B cell (primary cell): ENCODE data around the gene COMT. TPM values are rescaled to one million over a fixed set of nuclear protein-coding genes. Genes with fewer than 3 reads are reported as not detected.

Source experiments
- ATAC-seq: fragments of 200-7000 bp; cut with Tn5 transposase; one replicate; pipeline ENCODE4 v1.10.0; 2021; ENCODE audit warnings: low read depth, mild to moderate bottlenecking, moderate number of reproducible peaks, moderate library complexity
- CTCF ChIA-PET: fragments of 350-600 bp; sonication (Branson Sonifier 250); formaldehyde crosslinking; loops from one replicate; lab custom pipeline; 2021; ENCODE audit warnings: antibody characterized with exemption, inconsistent platforms; lab: Charles Lee
- POLR2A ChIA-PET: fragments of 350-600 bp; sonication (Branson Sonifier 250); formaldehyde crosslinking; loops from one replicate; lab custom pipeline; 2021; ENCODE audit warnings: antibody characterized with exemption; lab: Charles Lee
- DNase-seq: peaks from one replicate; pipeline ENCODE4 v3.0.0; 2013
- H2AFZ ChIP-seq: 2 replicates; pipeline ENCODE4 v1.6.1; 2012; ENCODE audit warnings: mild to moderate bottlenecking, low read depth, low read length; ENCODE audit not compliant: insufficient read depth, poor library complexity, severe bottlenecking
- H3K27ac ChIP-seq, 2 donors: 1 replicate in 1 of 2; 2 replicates in 1 of 2; pipeline ENCODE4 v1.5.1; 2012 to 2013; ENCODE audit warnings: low read length in 2 of 2, mild to moderate bottlenecking in 2 of 2, moderate library complexity in 1 of 2
- H3K27me3 ChIP-seq, 4 experiments: fragments of 200-600 bp in 1 of 4; sonication (generic) in 1 of 4; replicated peaks in 1 of 4; 1 replicate in 2 of 4; 2 replicates in 2 of 4; pipeline versions ENCODE4 v1.6.1 to v1.7.0; 2013 to 2016; ENCODE audit warnings: low read length in 3 of 4, mild to moderate bottlenecking in 2 of 4, mixed read lengths in 1 of 4, moderate library complexity in 1 of 4; ENCODE audit not compliant: insufficient read depth in 4 of 4, control insufficient read depth in 3 of 4; ENCODE audit errors: control extremely low read depth in 1 of 4
- H3K36me3 ChIP-seq, 2 experiments: replicated peaks in 1 of 2; 1 replicate in 1 of 2; 2 replicates in 1 of 2; pipeline versions ENCODE4 v1.6.1 to v1.7.1; 2013; ENCODE audit warnings: low read length in 1 of 2; ENCODE audit not compliant: insufficient read depth in 2 of 2, control insufficient read depth in 1 of 2; ENCODE audit errors: control extremely low read depth in 1 of 2, extremely low read depth in 1 of 2
- H3K4me1 ChIP-seq, 2 donors: fragments of 200-600 bp in 1 of 2; sonication (generic) in 1 of 2; 1 replicate in 1 of 2; 2 replicates in 1 of 2; pipeline versions ENCODE4 v1.5.1 to v1.6.1; 2013 to 2017; ENCODE audit warnings: low read length in 2 of 2; ENCODE audit not compliant: control insufficient read depth in 2 of 2, insufficient read depth in 2 of 2
- H3K4me2 ChIP-seq: replicated peaks from 2 replicates; pipeline ENCODE3; 2012; ENCODE audit warnings: mild to moderate bottlenecking, low read depth, low read length; ENCODE audit not compliant: poor library complexity, severe bottlenecking
- H3K4me3 ChIP-seq, 5 experiments: fragments of 200-600 bp in 1 of 5; sonication (generic) in 1 of 5; 1 replicate in 3 of 5; 2 replicates in 2 of 5; pipeline versions ENCODE4 v1.5.1 to v1.7.0; 2011 to 2016; ENCODE audit warnings: low read length in 4 of 5, mild to moderate bottlenecking in 4 of 5, low read depth in 2 of 5, control low read depth in 1 of 5, moderate library complexity in 1 of 5; ENCODE audit not compliant: insufficient read depth in 1 of 5; ENCODE audit errors: control extremely low read depth in 1 of 5, extremely low read depth in 1 of 5
- H3K79me2 ChIP-seq: fragments of 200-600 bp; sonication (generic); one replicate; pipeline ENCODE4 v1.6.0; 2016; ENCODE audit warnings: low read length; ENCODE audit not compliant: control insufficient read depth, insufficient read depth
- H3K9ac ChIP-seq: fragments of 200-600 bp; sonication (generic); 2 replicates; pipeline ENCODE4 v1.6.1; 2017; ENCODE audit warnings: mild to moderate bottlenecking, low read length, moderate library complexity
- H3K9me3 ChIP-seq, 3 donors: one replicate each; pipeline versions ENCODE4 v1.6.1 to v1.7.1; 2013; ENCODE audit warnings: low read length in 2 of 3; ENCODE audit not compliant: control insufficient read depth in 2 of 3, insufficient read depth in 1 of 3; ENCODE audit errors: control extremely low read depth in 1 of 3
- H4K20me1 ChIP-seq: 2 replicates; pipeline ENCODE4 v1.6.0; 2012; ENCODE audit warnings: mild to moderate bottlenecking, low read length; ENCODE audit not compliant: insufficient read depth, control insufficient read depth, poor library complexity, severe bottlenecking
- H3K27ac Mint-ChIP-seq: one replicate; pipeline ENCODE4 v1.8.0; 2021; ENCODE audit warnings: mixed read lengths
- H3K27me3 Mint-ChIP-seq: one replicate; pipeline ENCODE4 v1.8.0; 2021; ENCODE audit warnings: mixed read lengths
- H3K4me1 Mint-ChIP-seq: one replicate; pipeline ENCODE4 v1.8.0; 2021; ENCODE audit warnings: mixed read lengths
- H3K4me3 Mint-ChIP-seq: one replicate; pipeline ENCODE4 v1.8.0; 2021; ENCODE audit warnings: mixed read lengths
- H3K9me3 Mint-ChIP-seq: one replicate; pipeline ENCODE4 v1.8.0; 2022; ENCODE audit warnings: mixed read lengths; ENCODE audit not compliant: insufficient read depth
- EZH2 ChIP-seq: IDR thresholded peaks from 2 replicates; pipeline ENCODE4 v1.6.1; 2012; ENCODE audit warnings: borderline replicate concordance, low read depth, mild to moderate bottlenecking, moderate library complexity, low read length; ENCODE audit not compliant: insufficient read depth, poor library complexity, severe bottlenecking
- WGBS: methylation state at CpG from one replicate; pipeline ENCODE4 v1.1.5; 2013; ENCODE audit warnings: missing lambda C conversion rate; ENCODE audit not compliant: insufficient coverage; 5-methylcytosine and 5-hydroxymethylcytosine counted together
- intact Hi-C: fragments of 100-400 bp; cut with micrococcal nuclease; formaldehyde crosslinking; loops from one replicate; pipeline ENCODE4 v1.10.0; 2022
- polyA plus RNA-seq: library from polyadenylated mRNA; depleted of rRNA; stranded (reverse); fragments of >200 nt; gene quantifications from 2 replicates; pipeline ENCODE4 v1.2.3, GENCODE V29; 2012
- total RNA-seq, 2 donors: library from RNA; stranded (reverse); fragments of 120-200 nt in 1 of 2; gene quantifications; 1 replicate in 1 of 2; 2 replicates in 1 of 2; pipeline versions ENCODE4 v1.2.3 to v1.2.4, GENCODE V29; 2013 to 2022
- TF ChIP-seq, protein P1 (sequence below): fragments of 200-600 bp; IDR thresholded peaks from one replicate; pipeline ENCODE4 v1.8.0; 2022; ENCODE audit warnings: antibody characterized with exemption, mild to moderate bottlenecking

Gene COMT
- total and polyA plus RNA-seq, 2 donors (not counting 1 experiment from before 2014, with no cell fraction given), result 32.6 to 58.3 TPM

DNA sequence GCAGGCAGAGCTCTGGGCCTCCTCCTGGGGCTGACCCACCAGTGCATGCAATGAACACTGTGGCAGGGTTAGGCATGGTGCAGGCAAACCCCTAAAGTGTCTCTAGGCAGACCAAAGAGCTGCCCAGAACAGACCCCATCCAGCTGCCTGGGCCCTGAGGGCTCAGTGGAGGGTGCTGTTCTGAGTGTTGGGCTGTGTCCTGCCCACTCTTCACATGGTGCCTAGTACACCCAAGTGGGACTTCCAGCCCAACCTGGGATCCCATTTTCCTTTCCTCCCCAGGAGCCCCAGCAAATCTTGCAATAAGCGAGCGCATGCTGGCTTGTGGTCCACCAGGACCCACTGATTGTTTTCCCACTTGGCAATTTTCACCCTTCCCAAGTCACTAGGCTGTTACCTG is 48.6 kb downstream of the COMT start:
- H3K9me3 ChIP-seq, result peaks cover 0 to 4% (median 0%) of the 10 kb centered on the region in 3 donors
- H3K9ac ChIP-seq, result no peak overlapping the region
- no peaks in the 10 kb centered on the region for H3K36me3 ChIP-seq
- ATAC-seq (no peak), DNase-seq (no peak)
- WGBS, result 70% methylated on average over 2 of the region's 2 CpGs
- POLR2A ChIA-PET, result no interaction called here
- no peaks in the 10 kb centered on the region for H3K27me3 Mint-ChIP-seq
- CTCF ChIA-PET, result interaction anchor here (2.1 kb wide), 1 partner anchor 23 kb away, joined by 7 read pairs; no protein-coding TSS in a partner anchor
- no peaks in the 10 kb centered on the region for H3K9me3 Mint-ChIP-seq
- no peak overlapping the region for H3K27ac ChIP-seq
- no peaks in the 10 kb centered on the region for H4K20me1 ChIP-seq
- H3K4me3 Mint-ChIP-seq, result no peak overlapping the region
- H3K4me3 ChIP-seq, result no peak overlapping the region
- H2AFZ ChIP-seq, result no peak overlapping the region
- H3K27ac Mint-ChIP-seq, result no peak overlapping the region
- TF ChIP-seq EZH2, result no peak
- TF ChIP-seq, protein P1, sequence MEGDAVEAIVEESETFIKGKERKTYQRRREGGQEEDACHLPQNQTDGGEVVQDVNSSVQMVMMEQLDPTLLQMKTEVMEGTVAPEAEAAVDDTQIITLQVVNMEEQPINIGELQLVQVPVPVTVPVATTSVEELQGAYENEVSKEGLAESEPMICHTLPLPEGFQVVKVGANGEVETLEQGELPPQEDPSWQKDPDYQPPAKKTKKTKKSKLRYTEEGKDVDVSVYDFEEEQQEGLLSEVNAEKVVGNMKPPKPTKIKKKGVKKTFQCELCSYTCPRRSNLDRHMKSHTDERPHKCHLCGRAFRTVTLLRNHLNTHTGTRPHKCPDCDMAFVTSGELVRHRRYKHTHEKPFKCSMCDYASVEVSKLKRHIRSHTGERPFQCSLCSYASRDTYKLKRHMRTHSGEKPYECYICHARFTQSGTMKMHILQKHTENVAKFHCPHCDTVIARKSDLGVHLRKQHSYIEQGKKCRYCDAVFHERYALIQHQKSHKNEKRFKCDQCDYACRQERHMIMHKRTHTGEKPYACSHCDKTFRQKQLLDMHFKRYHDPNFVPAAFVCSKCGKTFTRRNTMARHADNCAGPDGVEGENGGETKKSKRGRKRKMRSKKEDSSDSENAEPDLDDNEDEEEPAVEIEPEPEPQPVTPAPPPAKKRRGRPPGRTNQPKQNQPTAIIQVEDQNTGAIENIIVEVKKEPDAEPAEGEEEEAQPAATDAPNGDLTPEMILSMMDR, result no peak
- no peak overlapping the region for H3K4me2 ChIP-seq
- H3K79me2 ChIP-seq, result no peaks in the 10 kb centered on the region
- peaks cover 0 to 11% (median 0%) of the 10 kb centered on the region in 4 experiments for H3K27me3 ChIP-seq
- peaks cover 10 to 13% of the 10 kb centered on the region in 2 donors for H3K4me1 ChIP-seq
- H3K4me1 Mint-ChIP-seq, result peaks cover 6% of the 10 kb centered on the region
- intact Hi-C loops, result no loop called here

DNA sequence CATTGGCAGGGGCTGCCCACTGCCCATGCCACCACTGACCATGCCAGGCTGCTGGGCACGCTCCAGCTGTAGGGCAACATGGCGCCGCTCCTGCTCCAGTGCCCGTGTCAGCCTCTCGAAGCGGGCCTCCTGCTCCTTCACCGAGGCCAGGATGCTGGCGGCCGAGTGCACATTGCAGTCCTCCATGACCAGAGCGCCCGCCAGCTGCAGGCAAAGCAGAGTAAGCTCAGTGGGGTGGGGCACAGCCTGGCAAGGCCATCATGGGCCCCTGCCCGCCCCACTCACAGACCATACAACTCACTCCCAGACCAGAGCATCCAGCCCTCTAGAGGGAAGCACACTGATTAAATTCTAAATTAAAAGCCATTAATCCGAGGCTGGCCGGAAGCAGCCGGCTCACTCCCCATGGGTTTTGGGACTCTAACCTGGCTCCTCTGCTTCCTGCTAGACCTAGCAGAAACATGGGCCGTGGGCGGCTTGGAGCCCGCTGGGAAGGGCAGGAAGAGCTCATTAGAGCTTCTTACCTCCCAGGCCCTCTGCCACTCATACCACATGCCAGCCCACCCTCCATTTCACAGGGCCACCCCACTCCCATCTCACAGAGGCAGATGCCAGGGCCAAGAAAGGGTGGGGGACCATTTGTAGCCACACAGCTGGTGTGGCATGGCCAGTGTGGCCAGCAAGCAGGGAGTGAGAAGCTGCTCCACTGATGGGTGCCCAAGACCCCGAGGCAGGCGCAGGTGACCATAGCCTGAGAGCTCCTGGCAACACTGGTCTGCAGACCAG is 49.2 kb downstream of the COMT start:
- H3K27me3 Mint-ChIP-seq, result no peaks in the 10 kb centered on the region
- CTCF ChIA-PET, result interaction anchor here (2.1 kb wide), 1 partner anchor 22 kb away, joined by 7 read pairs; no protein-coding TSS in a partner anchor
- Histone ChIP-seq H3K4me2 (no peak overlapping the region), H3K27ac (no peak overlapping the region), H3K36me3 (no peaks in the 10 kb centered on the region), H3K9ac (no peak overlapping the region), H3K4me3 (no peak overlapping the region), H3K9me3 (peaks cover 0 to 4% (median 0%) of the 10 kb centered on the region in 3 donors), H2AFZ (no peak overlapping the region), H3K79me2 (no peaks in the 10 kb centered on the region), H3K27me3 (peaks cover 0 to 6% (median 0%) of the 10 kb centered on the region in 4 experiments), H3K4me1 (peaks cover 9 to 12% of the 10 kb centered on the region in 2 donors), H4K20me1 (no peaks in the 10 kb centered on the region)
- DNase-seq (no peak), ATAC-seq (no peak)
- no peak overlapping the region for H3K4me3 Mint-ChIP-seq
- TF ChIP-seq, protein P1, result no peak
- no peak for TF ChIP-seq EZH2
- 96% methylated on average over 19 of the region's 20 CpGs for WGBS
- peaks cover 4% of the 10 kb centered on the region for H3K4me1 Mint-ChIP-seq
- intact Hi-C loops, result no loop called here
- H3K9me3 Mint-ChIP-seq, result no peaks in the 10 kb centered on the region
- POLR2A ChIA-PET, result no interaction called here
- no peak overlapping the region for H3K27ac Mint-ChIP-seq
